ENCODE data around the gene SARS1.
"Not testable (repeated sequence)": the region's sequence is repeated elsewhere in the genome, so short reads cannot be mapped to it uniquely, and the experiment has no call there.

SARS1 gene

GRCh38 chr1:109275706-109276345 is 62.1 kb downstream of the SARS1 start:
- DNase-seq (ENCODE audit: low spot score), result peak; percentile 66

- peak; percentile 86 for DNase-seq (ENCODE audit: low spot score)
Measured at GRCh38 chr1:109277434-109278204, 63.9 kb downstream of the SARS1 start.

- DNase-seq (ENCODE audit: low spot score), result no peak
Measured at GRCh38 chr1:109279615-109280278, 66.0 kb downstream of the SARS1 start.

GRCh38 chr1:109280862-109281261 is 67.1 kb downstream of the SARS1 start:
- DNase-seq (ENCODE audit: low spot score), result no peak

GRCh38 chr1:109281680-109282496 is 68.2 kb downstream of the SARS1 start:
- DNase-seq (ENCODE audit: low spot score), result no peak

GRCh38 chr1:109282497-109282951 is 68.8 kb downstream of the SARS1 start:
- no peak for DNase-seq (ENCODE audit: low spot score)

- peak; percentile 99 for DNase-seq (ENCODE audit: low spot score)
Measured at GRCh38 chr1:109282952-109283747, 69.4 kb downstream of the SARS1 start, which contains the start of gene PSRC1. Gene PSRC1, minus strand, starts transcription at chr1:109283145.

GRCh38 chr1:109283748-109284600 is 70.3 kb downstream of the SARS1 start:
- no peak for DNase-seq (ENCODE audit: low spot score)

GRCh38 chr1:109286762-109287161 is 73.0 kb downstream of the SARS1 start:
- DNase-seq (ENCODE audit: low spot score), result not testable (repeated sequence)
